ENCODE results near the gene SPNS2.

The SPNS2 gene

DNA sequence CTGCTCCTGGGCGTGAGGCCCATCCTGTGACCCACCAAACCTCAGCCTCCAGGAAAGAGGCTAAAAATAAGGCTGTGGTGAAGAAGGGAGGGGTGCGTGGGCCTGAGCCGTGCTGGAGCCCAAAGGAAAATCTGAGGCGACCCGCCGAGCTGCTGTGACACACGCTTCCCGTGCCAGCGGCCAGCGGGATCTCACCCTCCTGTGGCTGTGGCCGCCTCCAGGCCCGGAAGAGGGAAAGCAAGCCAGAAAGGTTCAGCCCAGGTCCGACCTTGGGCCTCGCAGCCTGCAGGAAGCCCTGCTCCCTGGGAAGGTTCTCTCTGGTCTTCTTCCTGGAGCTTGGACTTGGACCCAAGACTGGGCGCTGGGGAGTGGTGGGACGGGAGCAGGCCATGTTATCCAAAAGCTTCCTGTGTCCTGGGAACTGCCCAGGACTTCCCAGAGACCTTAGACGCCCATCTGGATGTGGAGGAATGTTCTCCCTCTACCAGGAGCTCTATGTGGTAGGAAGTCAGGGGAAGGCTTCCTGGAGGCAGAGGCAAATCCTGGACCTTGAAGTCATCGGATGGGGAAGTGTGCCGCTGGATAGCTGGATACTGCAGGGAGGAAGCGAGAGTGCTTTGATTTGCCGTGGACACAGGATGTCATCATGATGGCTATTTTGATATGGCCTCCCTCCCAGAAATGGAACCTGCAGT, 11.4 kb downstream of the SPNS2 start:
- H3K27ac Mint-ChIP-seq: no peak overlapping the region
- peaks cover 6% of the 10 kb centered on the region for H3K27me3 Mint-ChIP-seq (ENCODE audit: low read depth)
- no peak overlapping the region for H3K4me3 Mint-ChIP-seq
- TF ChIP-seq, protein P1, sequence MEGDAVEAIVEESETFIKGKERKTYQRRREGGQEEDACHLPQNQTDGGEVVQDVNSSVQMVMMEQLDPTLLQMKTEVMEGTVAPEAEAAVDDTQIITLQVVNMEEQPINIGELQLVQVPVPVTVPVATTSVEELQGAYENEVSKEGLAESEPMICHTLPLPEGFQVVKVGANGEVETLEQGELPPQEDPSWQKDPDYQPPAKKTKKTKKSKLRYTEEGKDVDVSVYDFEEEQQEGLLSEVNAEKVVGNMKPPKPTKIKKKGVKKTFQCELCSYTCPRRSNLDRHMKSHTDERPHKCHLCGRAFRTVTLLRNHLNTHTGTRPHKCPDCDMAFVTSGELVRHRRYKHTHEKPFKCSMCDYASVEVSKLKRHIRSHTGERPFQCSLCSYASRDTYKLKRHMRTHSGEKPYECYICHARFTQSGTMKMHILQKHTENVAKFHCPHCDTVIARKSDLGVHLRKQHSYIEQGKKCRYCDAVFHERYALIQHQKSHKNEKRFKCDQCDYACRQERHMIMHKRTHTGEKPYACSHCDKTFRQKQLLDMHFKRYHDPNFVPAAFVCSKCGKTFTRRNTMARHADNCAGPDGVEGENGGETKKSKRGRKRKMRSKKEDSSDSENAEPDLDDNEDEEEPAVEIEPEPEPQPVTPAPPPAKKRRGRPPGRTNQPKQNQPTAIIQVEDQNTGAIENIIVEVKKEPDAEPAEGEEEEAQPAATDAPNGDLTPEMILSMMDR (IDR thresholded peaks at IDR 0.05; ENCODE audit: unreplicated experiment in 3 of 3): no peak
- no peaks in the 10 kb centered on the region for H3K36me3 Mint-ChIP-seq (ENCODE audit: low read depth)
- H3K4me1 Mint-ChIP-seq: peaks cover 7% of the 10 kb centered on the region
- H3K9me3 Mint-ChIP-seq: no peaks in the 10 kb centered on the region

DNA sequence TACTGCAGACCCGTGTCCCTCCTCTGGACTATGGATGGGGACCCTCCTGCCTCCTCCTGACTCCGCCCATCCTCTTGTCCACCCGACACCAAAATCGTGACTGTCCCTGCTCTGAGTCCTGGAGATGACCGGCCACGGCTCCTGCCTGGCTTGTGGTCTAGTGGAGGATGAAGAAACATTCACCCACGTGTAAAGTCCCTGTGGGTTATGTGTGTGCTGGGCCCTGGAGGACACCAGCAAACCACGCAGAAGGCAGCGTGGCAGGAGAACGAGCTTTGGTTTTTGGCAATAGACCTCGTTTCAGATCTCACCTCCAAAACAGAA, 11.9 kb downstream of the SPNS2 start:
- Mint-ChIP-seq H3K4me1 (peaks cover 7% of the 10 kb centered on the region), H3K36me3 (ENCODE audit: low read depth) (no peaks in the 10 kb centered on the region), H3K27ac (peak overlapping the region in 1 of 3 experiments; percentile 67), H3K4me3 (no peak overlapping the region), H3K9me3 (no peaks in the 10 kb centered on the region), H3K27me3 (ENCODE audit: low read depth) (peaks cover 6% of the 10 kb centered on the region)
- TF ChIP-seq, protein P1 (IDR thresholded peaks at IDR 0.05; ENCODE audit: unreplicated experiment in 3 of 3): no peak

DNA sequence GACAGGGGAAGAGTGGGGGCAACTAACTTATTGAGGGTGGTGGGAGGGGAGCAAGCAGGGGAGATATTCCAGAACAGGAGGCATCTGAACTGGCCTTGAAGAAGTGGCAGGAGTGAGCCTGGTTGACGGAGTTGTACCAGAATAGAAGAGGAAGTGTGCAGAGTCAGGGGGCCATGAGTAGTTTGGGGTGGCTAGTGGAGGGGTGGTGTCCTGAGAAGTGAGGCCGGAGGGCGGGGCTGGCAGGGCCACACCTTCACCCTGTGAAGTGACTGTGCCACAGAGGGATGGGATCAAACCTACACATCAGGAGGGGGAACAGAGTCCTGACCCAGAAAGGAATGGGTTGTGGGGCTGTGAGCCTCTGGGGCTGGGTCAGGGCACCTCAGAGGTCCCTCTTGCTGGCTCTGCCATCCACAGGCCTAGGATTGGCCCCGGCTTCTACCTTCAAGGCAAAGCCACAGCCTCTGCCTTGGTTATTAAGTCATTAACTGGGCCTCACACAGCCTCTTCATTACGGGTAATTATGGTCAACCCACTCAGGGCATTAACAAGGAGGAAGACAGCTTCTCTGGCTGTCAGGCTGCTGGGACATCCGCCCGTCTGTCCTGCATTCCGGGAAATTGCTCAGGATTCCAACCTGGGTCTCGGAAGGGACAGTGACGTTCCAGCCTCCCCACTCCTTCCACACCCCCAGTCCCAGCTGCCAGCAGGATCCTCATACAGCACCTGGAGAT, 12.7 kb downstream of the SPNS2 start:
- Mint-ChIP-seq H3K4me3 (no peak overlapping the region), H3K9me3 (no peaks in the 10 kb centered on the region), H3K36me3 (ENCODE audit: low read depth) (no peaks in the 10 kb centered on the region), H3K27me3 (ENCODE audit: low read depth) (peaks cover 6% of the 10 kb centered on the region), H3K27ac (peak overlapping the region in 2 of 3 experiments; percentile 65 to 67), H3K4me1 (peaks cover 9% of the 10 kb centered on the region)
- TF ChIP-seq, protein P1 (IDR thresholded peaks at IDR 0.05; ENCODE audit: unreplicated experiment in 3 of 3): no peak

DNA sequence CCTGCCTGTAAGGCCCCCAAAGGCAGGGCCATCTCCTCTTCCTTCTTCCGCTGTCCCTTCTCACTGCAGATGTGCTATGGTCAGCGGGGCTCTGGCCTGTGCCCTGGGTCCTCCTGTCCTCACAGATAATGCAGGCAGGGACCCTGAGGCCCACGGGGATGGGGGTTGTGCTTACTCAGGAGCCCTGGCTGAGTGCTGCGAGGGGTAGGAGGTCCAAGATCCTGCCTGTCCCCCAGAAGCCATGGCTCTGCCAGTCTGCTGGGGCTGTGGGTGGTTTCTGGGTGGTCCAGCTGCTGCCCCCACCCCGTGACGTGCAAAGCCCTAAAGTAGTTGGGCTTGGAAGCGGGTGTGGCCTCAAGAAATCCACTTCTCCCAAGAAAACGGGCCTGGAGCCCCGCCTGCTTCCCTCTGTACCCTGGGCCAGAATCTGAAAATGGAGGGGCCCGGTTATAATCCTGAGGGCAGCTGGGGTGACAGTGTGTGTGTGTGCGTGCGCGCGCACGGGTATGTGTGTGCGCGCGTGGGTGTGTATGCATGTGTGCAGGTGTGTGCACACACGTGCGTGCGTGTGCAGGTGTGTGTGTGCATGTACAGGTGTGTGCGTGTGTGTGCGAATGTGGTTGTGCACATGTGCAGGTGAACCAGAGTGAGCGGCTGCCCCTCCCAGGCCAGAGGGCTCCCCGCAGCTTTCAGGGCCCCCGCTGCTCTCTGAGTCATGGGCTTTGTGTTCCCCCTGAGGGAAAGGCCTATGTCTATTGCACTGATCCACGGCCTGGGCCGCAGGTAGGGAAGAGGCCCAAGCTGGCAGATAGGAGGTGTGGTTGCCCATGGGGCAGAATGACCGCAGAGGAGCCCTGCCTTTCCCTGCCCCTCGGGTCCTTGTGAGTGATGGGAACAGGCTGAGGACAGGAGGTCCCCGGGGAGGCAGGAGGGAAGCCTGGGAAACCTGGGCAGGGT, 13.8 kb downstream of the SPNS2 start:
- Mint-ChIP-seq H3K4me1 (peaks cover 15% of the 10 kb centered on the region), H3K27me3 (ENCODE audit: low read depth) (peaks cover 6% of the 10 kb centered on the region), H3K27ac (peak overlapping the region in 2 of 3 experiments; percentile 20 to 60), H3K9me3 (no peaks in the 10 kb centered on the region), H3K36me3 (ENCODE audit: low read depth) (no peaks in the 10 kb centered on the region), H3K4me3 (no peak overlapping the region)
- TF ChIP-seq, protein P1 (IDR thresholded peaks at IDR 0.05; ENCODE audit: unreplicated experiment in 3 of 3): no peak

DNA sequence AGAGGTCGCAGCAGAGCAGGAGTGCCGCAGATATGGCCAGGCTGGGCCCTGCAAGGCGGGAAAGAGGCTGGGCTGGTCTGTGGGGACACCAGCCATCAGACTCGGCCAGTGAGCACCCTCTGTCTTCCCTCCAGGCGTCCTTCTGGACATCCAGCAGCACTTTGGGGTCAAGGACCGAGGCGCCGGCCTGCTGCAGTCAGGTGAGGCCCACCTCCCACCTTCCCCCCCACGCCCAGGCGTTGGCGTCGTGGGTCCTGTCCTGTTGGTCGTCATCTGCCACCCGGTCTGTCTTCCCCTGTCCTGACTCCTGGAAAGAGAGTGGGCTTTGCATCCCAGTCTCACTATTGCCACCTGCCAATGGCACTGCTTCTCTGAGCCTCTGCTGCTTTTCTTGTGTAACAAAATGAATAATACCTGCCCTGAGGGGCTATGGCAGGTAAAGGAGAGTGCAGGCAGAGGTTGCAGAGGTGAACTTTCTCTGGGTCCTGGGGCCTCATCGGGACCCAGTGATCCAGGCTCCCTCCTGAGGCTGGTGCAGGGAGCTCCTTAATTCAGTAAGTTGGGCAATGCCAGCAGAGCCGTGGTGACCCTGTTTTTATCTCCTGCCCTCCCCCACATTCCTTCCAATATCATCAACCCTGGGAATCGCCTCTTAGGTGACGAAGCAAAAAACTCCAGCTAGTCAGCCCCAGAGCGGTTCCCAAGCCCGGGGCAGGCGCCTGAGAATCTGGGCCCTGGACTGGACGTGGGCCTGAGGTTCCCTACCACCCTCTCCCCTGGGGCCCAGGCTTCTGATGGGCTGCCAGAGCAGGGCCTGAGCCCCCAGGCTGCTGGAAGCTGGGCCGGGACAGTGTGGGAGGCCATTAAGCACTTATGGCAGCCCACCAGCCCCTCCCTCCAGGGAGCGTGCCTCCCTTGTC, 14.7 kb downstream of the SPNS2 start:
- peaks cover 6% of the 10 kb centered on the region for H3K27me3 Mint-ChIP-seq (ENCODE audit: low read depth)
- TF ChIP-seq, protein P1 (IDR thresholded peaks at IDR 0.05; ENCODE audit: unreplicated experiment in 3 of 3): no peak

More for the DNA sequence above, 14.7 kb downstream of the SPNS2 start:
- peaks cover 20% of the 10 kb centered on the region for H3K4me1 Mint-ChIP-seq
- H3K36me3 Mint-ChIP-seq (ENCODE audit: low read depth): no peaks in the 10 kb centered on the region
- H3K27ac Mint-ChIP-seq: peak overlapping the region in 2 of 3 experiments; percentile 79 to 85
- no peaks in the 10 kb centered on the region for H3K9me3 Mint-ChIP-seq
- no peak overlapping the region for H3K4me3 Mint-ChIP-seq
